ENCODE data around the gene BCAP29. TPM values are rescaled to one million over a fixed set of nuclear protein-coding genes. Genes with fewer than 3 reads are reported as not detected.

Gene BCAP29
- total and polyA plus RNA-seq, 2 of the 8 experiments (the other 6 are each of a cell fraction or from before 2014, with no cell fraction given) = 6.8 to 18.1 TPM

DNA sequence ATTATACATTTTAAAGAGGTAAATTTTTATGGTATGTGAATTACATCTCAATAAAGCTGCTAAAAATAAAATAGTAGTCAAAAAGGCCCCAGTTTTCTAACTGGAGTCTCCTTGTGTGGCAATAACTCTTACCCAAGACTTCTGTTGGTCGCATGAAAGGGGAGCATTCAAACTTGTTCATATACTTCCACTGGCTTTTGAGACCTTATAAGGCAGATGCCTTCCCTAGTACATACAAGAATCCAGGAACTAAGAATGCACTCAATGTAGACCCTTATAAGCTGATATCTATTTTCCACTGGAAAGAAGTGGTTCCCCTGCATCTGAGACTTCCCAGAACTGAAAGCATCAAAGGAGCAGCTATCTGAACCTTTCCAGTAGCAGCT, 13.0 kb downstream of the BCAP29 start:
- peaks cover 0 to 3% (median 0%) of the 10 kb centered on the region in 4 experiments; a peak in 1 of 8 replicates for H3K36me3 ChIP-seq (ENCODE audit: control insufficient read depth in 2 of 4, insufficient read depth in 4 of 4, low read length in 3 of 4)
- no peaks in the 10 kb centered on the region; the same call in 1 of the 2 replicates for H3K23me2 ChIP-seq (ENCODE audit: low read depth, low read length)
- 94% methylated on average over 1 of the region's 1 CpG; no CpG with 5 or more reads in 1 of the 2 experiments for WGBS, 2 experiments (ENCODE audit: extremely low coverage in 1 of 2, insufficient coverage in 1 of 2, insufficient read length in 1 of 2, insufficient replicate concordance in 2 of 2, low coverage in 1 of 2, low lambda C conversion rate in 2 of 2, missing lambda C conversion rate in 1 of 2)
- no peak for FAIRE-seq
- H3K9ac ChIP-seq (replicated peaks in 1 of 4; ENCODE audit: extremely low read depth in 1 of 4, low read depth in 3 of 4, low read length in 3 of 4) = no peak overlapping the region
- no peak overlapping the region for H3K4ac ChIP-seq (replicated peaks; ENCODE audit: insufficient read length, low read depth, low read length)
- H2AK5ac ChIP-seq (ENCODE audit: low read depth, low read length) = no peak overlapping the region
- no peaks in the 10 kb centered on the region for H3K79me1 ChIP-seq (ENCODE audit: low read depth, low read length)
- H3K4me1 ChIP-seq (replicated peaks in 1 of 4; ENCODE audit: control insufficient read depth in 3 of 4, insufficient read depth in 4 of 4, low read length in 3 of 4) = peaks cover 0 to 2% (median 0%) of the 10 kb centered on the region in 4 experiments; a peak in 1 of 7 replicates
- no peak overlapping the region for H3K4me3 ChIP-seq (ENCODE audit: extremely low read depth in 1 of 4, insufficient read depth in 2 of 4, low read depth in 3 of 4, low read length in 4 of 4)
- ChIA-PET CTCF (ENCODE audit: partially characterized antibody) (no interaction called here), POLR2A (ENCODE audit: partially characterized antibody) (no interaction called here)
- no peak overlapping the region for H2BK120ac ChIP-seq (replicated peaks; ENCODE audit: low read depth, low read length)
- H2AFZ ChIP-seq (ENCODE audit: low read length) = no peak overlapping the region
- no peak overlapping the region for H2BK5ac ChIP-seq (ENCODE audit: low read depth, low read length)
- H4K8ac ChIP-seq (ENCODE audit: extremely low read depth, insufficient read depth, low read length) = no peak overlapping the region
- H3K27ac ChIP-seq (ENCODE audit: low read depth, low read length) = no peak overlapping the region
- H3K14ac ChIP-seq (ENCODE audit: insufficient read length) = no peak overlapping the region
- no peak overlapping the region for H4K5ac ChIP-seq (ENCODE audit: insufficient read length, low read depth, low read length)
- H2BK12ac ChIP-seq (ENCODE audit: low read depth, low read length) = no peak overlapping the region
- H3K18ac ChIP-seq (ENCODE audit: extremely low read depth, low read length) = no peak overlapping the region
- H3K79me2 ChIP-seq (ENCODE audit: control insufficient read depth in 1 of 2, insufficient read depth in 2 of 2, low read length in 2 of 2) = no peaks in the 10 kb centered on the region
- H2BK20ac ChIP-seq (ENCODE audit: low read length) = no peak overlapping the region
- no peak overlapping the region for H3K23ac ChIP-seq (ENCODE audit: insufficient read length)
- H3K56ac ChIP-seq (replicated peaks; ENCODE audit: insufficient read length, low read depth, low read length) = no peak overlapping the region
- H3K9me3 ChIP-seq (ENCODE audit: insufficient read depth in 2 of 2, low read depth in 1 of 2, low read length in 1 of 2) = peaks cover 3% of the 10 kb centered on the region in 2 experiments; a peak in 2 of 4 replicates
- H3K4me2 ChIP-seq (ENCODE audit: insufficient read depth in 1 of 2, low read depth in 2 of 2, low read length in 2 of 2) = no peak overlapping the region
- no peaks in the 10 kb centered on the region for H3K27me3 ChIP-seq (replicated peaks in 1 of 4; ENCODE audit: control insufficient read depth in 3 of 4, extremely low read depth in 1 of 4, insufficient read depth in 3 of 4, low read length in 3 of 4)
- DNase-seq (ENCODE audit: low read depth in 1 of 2, low spot score in 2 of 2) = no peak
- no peak overlapping the region for H2BK15ac ChIP-seq (ENCODE audit: low read length)
- H4K91ac ChIP-seq (replicated peaks; ENCODE audit: insufficient read length, low read length) = no peak overlapping the region
- H4K20me1 ChIP-seq (replicated peaks in 1 of 2; ENCODE audit: control insufficient read depth in 1 of 2, insufficient read depth in 2 of 2, low read length in 2 of 2) = no peaks in the 10 kb centered on the region

All from H1 (cell line).